Ovary (tissue), 3 donors: ENCODE results near the gene TBXAS1.

ENCODE experiments used
- CTCF ChIP-seq, 3 donors: fragments of 450-650 bp in 2 of 3; fragments of 200-600 bp in 1 of 3; IDR thresholded peaks; one replicate each; pipeline versions ENCODE4 v1.5.1 to v1.8.0; 2016 to 2022; ENCODE audit warnings: antibody characterized with exemption in 3 of 3, mild to moderate bottlenecking in 1 of 3
- POLR2A ChIP-seq: fragments of 450-650 bp; IDR thresholded peaks from one replicate; pipeline ENCODE4 v1.6.1; 2017; ENCODE audit warnings: antibody characterized with exemption, mild to moderate bottlenecking, moderate library complexity
- donor health status: DM: no; HTN: no; CAD: no.

DNA sequence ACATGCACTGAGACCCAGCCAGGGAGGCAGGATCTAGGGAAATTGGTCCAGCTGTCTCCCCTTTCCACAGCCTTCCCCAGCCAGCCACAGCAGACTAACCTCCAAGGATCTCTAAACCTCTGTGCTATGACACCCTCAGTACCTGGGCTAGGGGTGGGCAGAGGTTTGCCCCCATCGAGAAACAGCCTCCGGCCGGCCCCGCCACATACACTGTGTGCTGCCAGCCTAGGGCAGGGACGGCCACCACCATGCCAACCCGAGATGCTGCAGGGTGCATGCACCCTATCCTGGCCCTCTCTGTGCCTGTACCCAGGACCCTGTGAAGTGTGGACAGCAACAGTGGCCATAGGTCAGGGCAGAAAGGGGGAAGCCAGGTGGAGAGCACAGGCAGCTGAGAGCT is 175.6 kb downstream of the TBXAS1 start:
- TF ChIP-seq CTCF (IDR thresholded peaks at IDR 0.05) (no peak), POLR2A (no peak)
